HCEC 1CT (cell line): ENCODE data around the gene LSAMP.
"Not testable (repeated sequence)": the region's sequence is repeated elsewhere in the genome, so short reads cannot be mapped to it uniquely, and the experiment has no call there.

Experiments
- DNase-seq: peaks from one replicate; pipeline ENCODE4 v3.0.0-alpha.2; 2017

Gene LSAMP

DNA sequence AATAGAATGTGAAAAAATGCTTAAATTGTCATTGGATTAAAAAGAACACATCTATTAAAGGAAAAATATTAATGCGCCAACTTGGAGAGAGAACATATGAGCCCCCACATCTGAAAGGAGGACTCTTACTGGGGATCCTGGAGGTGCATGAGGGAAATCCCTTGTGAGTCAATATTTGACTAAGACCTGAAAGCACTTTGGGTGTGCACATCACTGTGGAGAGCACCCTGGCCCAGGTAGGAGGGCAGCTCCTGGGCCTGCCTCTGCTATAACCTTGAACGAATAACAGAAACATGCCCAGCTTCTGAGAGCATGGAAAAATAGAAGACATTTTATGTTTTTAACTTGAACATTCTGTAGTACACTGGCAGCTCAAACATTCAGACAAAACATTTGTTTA is 622.2 kb downstream of the LSAMP start:
- no peak for DNase-seq

GRCh38 chr3:115822579-115822978 is 622.7 kb downstream of the LSAMP start:
- no peak for DNase-seq

GRCh38 chr3:115819785-115820384 is 625.4 kb downstream of the LSAMP start:
- DNase-seq, result peak; percentile 70

DNA sequence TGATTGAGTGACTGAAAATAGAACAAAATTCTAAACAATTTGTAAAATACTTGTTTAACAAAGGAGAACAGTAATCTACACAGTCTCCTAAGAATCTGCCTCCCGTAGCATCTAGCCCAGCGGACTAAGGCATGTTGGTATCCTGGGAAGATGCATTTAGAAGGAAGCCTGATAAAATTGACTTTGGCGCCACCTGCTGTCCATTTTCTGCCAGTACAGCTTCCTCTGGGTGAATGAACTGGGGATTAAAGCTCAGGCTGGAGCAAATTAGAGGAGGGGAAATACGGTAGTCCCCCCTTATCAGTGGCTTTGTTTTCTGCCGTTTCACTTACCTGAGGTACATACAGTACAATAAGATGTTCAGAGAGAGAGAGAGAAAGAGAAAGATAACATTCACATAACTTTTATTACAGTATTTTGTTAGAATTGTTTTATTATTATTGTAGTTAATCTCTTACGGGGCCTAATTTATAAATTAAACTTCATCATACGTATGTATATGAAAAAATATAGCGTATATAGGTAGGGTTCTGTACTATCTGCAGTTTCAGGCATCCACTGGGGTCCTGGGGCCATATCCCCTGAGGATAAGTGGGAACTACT is 630.4 kb downstream of the LSAMP start:
- peak; percentile 55 for DNase-seq

- no peak for DNase-seq
These were observed 631.3 kb downstream of the LSAMP start for GRCh38 chr3:115814006-115814405.

- no peak for DNase-seq
These were observed 636.5 kb downstream of the LSAMP start for GRCh38 chr3:115808816-115809215.

DNA sequence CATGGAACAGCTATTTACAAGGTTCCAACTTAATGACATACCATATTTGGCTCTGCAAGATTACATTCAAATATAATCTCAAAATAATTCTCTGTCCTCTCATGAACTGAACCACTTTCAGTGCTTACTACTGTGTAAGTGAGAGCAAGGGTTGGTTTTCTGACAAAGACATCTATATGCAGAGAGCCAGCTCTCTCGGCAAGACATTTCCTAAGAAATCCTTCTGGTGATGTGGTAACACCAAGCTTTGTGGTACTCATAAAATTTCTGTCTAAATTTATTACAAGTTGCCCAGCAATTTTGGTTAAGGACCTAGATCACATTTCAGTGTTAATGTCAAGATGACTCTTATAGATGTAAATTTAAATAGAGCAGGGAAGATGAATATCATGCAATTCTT is 637.0 kb downstream of the LSAMP start:
- no peak for DNase-seq

DNA sequence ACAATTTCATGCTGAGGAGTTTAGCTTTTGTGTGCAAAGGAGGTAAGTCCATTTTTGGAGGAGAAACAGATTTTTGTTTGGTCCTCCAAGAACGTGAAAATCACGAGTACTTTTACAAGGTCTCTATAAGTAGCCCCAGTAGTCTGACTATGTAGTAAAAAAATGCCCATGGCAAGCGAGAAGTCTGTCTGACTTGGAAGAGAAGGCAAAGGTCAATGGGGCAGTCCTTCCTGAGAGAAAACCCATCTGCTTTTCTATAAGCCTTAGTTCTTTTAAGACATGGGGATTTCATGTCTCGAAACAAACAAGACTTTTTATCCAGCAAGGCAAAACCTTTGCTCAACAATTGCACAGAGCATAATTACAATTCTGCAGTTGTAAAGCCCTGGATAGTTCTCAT is 638.8 kb downstream of the LSAMP start:
- peak; percentile 90 for DNase-seq

- no peak for DNase-seq
These were observed 639.8 kb downstream of the LSAMP start for GRCh38 chr3:115805520-115805919.

DNA sequence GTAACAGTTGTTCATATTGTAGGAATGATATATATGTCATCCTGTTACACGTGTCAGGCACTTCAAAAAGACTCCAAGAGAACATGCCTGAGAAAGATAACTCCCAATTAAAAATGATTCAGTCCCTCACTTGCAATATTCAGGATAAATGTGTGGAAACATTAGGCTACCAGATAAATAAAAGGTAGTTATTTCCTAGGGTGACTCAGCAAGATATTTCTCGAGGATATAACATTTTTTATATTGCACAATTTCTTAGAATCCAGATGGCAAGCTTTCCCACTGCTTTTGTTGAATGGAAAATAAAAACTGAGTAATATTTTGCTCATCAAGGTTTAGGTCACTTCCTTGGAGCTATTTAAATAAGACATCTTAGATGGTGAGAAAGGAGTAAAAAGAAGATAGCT is 640.6 kb downstream of the LSAMP start:
- peak; percentile 97 for DNase-seq

DNA sequence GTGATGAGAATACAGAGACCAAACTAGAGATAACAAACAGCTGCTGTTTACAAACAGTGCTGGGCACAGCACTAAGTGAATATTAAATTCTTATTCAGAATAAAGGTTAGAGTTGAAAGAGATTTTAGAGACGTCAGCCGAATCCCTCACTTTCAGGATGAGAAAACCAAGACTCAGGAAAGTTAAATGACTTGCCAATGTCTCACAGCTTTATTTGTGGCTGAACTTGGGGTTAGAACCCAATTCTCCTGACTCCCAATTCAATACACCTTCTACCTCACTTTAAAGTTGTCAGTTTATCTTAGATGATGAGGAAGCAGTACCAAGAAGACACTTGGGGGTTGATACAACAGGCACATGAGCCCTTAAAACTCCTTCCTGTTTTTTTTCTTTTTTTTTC is 641.1 kb downstream of the LSAMP start:
- no peak for DNase-seq

DNA sequence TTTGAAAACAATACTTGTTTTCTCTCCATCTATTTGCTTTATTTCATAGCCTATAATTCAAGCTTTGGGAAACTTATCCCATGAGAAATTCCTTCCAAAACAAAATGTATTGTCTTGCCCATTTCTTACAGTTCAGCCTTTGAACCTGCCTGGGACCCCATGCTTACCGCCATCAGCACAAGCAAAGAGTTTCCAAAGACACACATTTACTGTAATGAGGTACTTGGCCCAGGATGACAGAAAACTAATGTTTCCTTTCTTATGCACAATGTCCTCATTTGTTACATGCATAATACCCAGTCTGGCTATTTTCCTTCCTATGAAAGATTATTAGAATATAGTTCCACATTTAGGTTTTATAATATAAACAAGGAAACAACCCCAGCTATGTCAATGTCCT is 641.6 kb downstream of the LSAMP start:
- no peak for DNase-seq

- peak; percentile 83 for DNase-seq
These were observed 644.7 kb downstream of the LSAMP start for GRCh38 chr3:115800489-115801075.

DNA sequence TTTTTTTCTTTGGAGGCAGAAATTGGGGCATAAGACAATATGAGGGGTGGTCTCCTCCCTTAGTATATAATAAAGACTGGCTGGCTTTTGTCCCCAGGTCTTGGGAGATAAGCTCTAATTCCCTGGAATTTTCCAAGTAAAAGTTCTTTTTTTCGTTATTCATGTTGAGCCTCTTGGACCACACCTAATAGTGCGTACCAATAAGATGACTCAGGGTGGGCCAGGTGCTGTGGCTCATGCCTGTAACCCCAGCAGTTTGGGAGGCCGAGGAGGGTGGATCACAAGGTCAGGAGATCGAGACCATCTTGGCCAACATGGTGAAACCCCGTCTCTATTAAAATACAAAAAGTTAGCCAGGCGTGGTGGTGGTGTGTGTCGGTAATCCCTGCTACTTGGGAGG is 645.2 kb downstream of the LSAMP start:
- DNase-seq, result not testable (repeated sequence)

DNA sequence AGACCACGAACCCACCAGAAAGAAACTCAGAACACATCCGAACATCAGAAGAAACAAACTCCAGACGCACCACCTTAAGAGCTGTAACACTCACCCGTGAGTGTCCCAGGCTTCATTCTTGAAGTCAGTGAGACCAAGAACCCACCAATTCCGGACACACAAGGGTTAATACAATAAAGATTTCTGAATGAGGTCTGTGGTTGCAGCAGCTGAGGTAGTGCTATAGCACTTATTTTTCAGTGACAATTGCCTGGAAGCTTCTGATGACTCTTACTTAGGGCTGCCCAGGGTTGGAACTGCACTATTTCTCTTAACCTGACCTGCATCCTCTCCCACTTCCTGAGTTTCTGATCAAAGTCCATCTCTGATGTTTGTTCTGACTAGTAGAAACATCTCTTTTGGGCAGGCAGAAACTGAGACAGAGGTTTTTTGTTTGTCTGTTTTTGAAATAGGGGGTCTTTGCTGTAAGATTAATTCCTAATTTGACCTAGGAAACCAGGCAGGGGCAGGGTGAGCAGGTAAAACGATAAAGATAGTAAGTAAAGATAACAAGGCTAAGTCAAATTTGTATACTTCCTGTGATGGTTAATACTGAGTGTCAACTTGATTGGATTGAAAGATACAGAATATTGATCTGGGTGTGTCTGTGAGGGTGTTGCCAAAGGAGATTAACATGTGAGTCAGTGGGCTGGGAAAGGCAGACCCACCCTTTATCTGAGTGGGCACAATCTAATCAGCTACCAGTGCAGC is 652.9 kb downstream of the LSAMP start:
- DNase-seq, result no peak

- DNase-seq, result not testable (repeated sequence)
These were observed 653.8 kb downstream of the LSAMP start for GRCh38 chr3:115791271-115792153.

DNA sequence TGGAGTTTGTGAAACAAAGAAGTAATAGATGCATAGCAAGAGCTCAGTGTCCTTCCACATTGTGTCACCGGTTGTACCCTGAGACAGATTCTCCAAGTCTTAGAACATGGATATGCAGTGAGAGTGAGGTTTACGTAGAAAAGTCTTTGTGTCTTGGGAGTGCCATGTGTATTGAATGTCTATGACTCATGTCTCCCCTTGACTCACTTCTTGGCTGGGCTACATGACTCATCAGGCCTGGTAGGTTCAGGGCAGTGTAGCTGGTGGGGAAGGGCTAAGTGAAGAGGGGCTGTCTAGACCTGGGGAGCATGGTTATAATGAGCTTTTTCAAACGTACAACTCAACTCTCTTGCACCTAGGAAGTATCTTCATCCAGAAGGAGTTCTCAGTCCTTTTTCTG is 654.5 kb downstream of the LSAMP start:
- DNase-seq, result peak; percentile 96

- no peak for DNase-seq
These were observed 655.8 kb downstream of the LSAMP start for GRCh38 chr3:115789481-115789880.

GRCh38 chr3:115788921-115789470 is 656.3 kb downstream of the LSAMP start:
- peak; percentile 80 for DNase-seq

DNA sequence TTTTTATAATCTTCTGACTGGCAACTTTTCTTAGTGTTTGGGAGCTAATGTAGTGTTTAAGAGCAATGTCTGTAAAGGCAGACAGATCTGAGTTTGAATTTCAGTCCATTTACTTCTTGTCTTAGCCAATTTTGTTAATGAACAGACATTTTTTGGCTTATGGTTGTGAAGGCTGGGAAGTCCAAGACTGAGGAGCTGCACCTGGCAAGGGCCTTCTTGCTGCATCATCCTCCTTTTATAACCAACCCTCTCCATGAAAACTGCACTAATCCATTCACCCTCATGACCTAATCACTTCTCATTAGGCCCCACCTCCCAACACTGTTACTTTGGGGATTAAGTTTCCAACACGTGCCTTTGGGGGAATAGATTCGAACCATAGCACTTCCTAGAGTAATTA is 657.5 kb downstream of the LSAMP start:
- no peak for DNase-seq

GRCh38 chr3:115785782-115786181 is 659.5 kb downstream of the LSAMP start:
- DNase-seq, result no peak

DNA sequence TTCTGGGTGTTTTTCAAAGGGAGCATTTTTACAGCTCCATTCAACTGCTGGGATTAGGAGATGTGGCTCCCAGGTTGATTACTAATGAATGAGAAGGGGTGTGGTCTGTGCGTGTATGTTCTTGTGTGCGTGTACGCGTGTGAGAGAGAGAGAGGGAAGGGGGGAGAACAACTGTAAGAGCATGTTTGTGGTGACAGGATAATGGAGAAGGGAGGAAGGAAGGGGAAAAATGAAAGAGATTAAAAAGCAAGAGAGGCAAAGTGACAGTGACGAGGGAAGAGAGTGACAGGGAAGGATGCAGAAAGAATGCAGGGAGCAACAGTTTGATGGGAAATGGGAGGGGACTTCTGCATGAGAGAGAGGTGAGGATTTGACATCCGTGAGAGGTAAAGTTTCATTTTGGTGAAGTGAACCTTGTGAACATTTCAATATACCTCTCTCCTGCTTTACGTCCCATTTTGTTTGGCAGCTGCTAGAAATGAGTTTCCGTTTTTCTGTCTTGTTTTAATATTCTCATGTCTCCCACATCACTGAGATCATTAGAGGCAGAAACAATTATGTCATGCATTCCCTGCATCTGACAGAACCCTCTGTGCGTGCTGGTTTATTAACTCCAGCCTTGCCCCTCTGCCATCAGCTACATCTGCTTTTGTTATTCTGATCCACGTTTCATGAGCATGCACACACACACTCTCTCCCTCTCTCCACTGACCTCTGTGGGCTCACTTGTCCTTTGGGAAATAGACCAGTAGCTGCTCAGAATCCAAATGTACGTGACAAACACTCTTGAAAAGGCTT is 660.3 kb downstream of the LSAMP start:
- peak; percentile 42 for DNase-seq
